RPMI7951 (cell line): ENCODE data around the gene GRAMD2B. TPM values are rescaled to one million over a fixed set of nuclear protein-coding genes. Genes with fewer than 3 reads are reported as not detected.
A peak's percentile ranks its signal among the peaks of the same experiment; 100 is the strongest.

Source experiments
- DNase-seq: peaks from one replicate; pipeline ENCODE4 v3.0.0-alpha.2; 2012; ENCODE audit warnings: low read depth
- total RNA-seq: library from RNA; depleted of rRNA; stranded (reverse); fragments of >200 nt; shearing (Covaris generic); gene quantifications from 2 replicates; pipeline ENCODE4 v1.2.3, GENCODE V29; 2014

The GRAMD2B gene
- total RNA-seq, 1 experiment from 2014 or later, result 26.0 TPM

DNA sequence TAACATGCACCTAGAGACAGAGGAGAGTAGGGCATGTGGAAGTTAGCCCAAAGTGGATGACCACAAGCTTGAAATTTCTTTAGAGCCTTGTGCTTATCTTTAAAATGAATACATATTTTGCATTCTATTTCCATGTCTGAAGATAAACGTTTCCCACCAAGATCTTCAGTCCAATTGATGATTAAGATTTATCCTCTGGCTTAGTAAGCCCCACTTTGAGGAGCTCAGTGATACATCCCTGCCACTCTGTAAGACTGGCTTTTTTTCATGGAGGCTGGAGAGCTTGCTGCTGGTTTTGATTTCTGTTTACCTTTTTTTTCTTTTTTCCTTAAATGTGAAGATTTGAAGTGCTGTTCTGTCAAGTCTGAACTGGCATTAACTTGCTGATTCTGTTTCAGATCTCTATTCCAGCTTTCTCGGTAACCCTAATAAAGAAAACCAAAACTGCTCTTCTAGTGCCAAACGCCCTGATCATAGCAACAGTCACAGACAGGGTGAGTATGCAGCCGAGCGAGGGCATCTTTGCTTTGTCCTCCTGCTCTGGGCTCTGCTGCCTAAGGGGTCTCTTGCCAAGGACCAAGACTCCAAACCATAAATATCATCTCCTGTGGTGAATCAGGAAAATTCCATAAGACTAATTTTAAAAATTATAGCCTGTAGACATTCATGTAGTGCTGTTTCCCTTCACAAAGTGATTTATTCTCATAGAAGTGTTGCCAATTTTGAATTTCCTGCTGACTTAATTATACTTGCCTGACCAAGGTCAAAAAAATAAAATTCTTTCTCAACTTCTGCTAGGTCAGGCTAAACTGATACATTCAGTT, 54.3 kb downstream of the GRAMD2B start:
- no peak for DNase-seq

DNA sequence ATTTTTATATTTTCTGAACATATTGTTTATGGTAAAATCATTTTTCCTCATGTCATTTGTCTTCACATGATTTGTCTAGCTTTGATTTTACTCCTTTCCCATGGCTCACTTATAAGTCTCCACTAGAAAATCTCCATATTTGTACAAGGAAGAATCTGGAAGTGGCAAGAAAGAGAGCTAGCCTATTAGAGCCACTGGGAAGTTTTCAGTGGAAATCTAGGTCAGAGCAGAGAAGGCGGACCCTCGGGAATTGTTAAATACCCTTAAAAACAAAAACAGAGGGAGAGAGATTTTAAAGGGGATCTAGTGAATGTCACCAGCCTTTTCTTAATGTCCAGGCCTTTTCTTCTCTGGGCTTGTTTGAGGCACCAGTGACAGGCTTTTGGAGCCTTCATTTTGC, 56.6 kb downstream of the GRAMD2B start:
- no peak for DNase-seq

DNA sequence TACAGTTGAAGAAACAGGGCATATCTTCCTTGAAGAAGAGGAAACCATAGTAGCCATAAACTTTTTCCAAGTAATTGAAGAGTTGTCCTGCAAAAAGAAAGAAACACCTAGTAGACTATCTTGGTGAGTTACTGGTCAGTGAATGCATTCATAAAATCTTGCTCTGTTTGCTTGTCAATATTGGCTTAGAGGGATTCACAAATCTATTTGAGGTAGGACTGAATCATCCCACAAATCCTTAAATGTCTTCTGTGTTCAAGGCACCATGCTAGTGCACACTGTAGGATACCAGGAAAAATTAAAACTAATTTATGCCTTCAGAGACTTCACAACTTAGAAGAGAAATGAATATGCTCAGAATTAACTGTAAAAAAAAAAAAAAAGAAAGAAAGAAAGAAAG, 57.6 kb downstream of the GRAMD2B start:
- DNase-seq, result no peak

DNA sequence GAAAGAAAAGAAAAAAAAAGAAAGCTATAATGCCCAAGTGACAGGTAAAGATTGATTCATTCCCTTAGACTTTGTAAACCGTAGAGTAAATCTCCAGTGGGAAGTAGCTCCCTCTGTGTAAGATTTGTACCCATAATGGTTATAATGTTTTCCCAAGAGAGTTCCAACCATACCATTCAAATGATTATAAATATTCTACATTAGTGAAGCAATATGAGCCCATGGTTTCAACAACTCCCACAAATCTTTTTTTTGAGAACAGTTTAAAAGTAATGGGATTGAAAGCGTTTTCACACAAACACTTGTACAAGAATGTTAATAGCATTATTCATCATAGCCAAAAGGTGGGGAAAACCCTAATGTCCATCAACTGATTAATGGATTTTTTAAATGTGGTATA, 58.0 kb downstream of the GRAMD2B start:
- DNase-seq, result no peak

DNA sequence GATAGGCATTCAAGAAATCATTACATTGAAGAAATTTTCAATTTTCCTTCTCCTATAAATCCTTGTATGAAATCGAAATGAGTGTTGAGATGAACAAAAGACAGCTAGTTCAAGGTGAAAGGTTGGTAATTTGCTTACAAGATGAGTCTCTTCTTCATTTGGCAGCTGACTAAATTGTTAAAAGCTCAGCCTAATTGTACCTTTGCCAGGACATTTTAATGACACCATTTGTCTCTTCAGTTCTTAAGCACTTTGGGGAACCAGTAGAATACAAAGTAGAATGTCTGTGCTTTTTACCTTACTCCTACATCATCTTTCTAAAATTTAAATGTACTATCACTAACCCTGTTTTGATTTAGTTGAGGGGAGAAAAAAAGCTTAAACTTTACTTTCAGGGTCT, 59.4 kb downstream of the GRAMD2B start:
- DNase-seq, result no peak

DNA sequence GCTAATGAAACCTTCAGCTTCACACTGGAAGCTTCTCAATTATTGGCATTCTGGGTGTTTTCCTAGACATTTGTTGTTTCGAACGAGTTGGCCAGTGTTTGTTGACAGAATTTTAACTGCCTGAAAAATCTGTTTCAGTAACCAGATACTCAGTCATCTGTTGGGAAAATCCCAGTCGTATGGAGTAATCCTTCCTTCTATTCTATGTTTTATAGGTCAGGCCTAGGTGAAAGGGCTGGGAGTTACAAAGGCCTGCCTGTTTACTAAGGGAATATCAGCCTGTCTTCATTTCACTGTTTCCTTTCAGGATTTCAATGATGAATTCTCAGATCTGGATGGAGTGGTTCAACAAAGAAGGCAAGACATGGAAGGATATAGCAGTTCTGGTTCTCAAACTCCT, 59.9 kb downstream of the GRAMD2B start:
- DNase-seq, result peak; percentile 19

DNA sequence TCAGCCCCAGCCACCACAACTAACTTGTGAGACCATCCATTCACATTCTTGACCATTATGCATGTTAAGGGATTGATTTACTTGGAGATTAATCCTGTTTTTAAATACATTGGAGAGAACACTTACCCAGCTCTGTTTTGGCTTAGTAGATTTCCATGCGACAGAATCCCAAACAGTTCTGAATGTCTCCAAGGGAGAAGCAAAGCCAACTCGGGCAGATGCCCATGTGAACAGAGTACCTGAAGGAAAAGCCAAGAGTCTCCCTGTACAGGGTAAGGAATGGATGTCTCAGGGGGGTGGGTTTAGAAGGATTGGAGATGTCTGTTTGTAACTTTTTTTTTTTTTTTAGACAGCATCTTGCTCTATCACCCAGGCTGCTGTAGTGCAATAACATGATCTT, 61.0 kb downstream of the GRAMD2B start:
- DNase-seq, result no peak

DNA sequence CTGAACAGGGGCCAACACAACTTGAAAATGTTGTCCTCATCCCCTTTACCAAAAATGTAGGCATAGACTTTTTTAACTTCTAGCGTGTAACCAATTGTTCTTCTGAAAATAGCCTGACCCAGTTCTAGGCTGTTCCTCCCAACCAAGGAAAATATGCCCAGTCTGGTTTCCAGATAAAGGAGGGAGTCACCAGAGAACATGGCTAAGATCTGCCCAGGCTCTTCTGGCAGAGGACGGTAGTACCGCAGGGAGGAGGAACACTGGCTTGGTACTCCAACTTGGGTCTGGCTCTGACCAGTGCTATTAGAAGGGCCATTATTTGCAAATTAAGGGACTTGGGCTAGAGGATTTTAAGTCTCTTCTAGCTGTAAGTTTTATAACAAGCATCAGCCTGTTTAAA, 63.1 kb downstream of the GRAMD2B start:
- DNase-seq, result no peak

DNA sequence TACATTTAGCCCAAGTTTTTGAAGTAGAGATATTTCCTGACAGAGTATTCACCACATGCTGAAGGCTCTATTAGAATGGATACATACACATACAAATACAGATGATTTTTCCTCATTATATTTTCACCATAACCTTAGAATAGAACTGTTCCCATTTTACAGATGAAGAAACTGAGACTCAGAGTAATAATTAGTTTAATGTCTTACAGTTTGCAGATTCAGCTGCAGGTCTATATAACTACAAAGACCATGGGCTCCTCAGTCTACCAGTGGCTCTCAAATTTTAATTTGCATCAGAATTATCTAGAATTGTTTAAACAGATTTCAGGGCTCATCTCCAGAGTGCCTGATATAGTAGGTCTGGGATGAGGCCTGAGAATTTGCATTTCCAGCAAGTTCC, 64.4 kb downstream of the GRAMD2B start:
- no peak for DNase-seq

DNA sequence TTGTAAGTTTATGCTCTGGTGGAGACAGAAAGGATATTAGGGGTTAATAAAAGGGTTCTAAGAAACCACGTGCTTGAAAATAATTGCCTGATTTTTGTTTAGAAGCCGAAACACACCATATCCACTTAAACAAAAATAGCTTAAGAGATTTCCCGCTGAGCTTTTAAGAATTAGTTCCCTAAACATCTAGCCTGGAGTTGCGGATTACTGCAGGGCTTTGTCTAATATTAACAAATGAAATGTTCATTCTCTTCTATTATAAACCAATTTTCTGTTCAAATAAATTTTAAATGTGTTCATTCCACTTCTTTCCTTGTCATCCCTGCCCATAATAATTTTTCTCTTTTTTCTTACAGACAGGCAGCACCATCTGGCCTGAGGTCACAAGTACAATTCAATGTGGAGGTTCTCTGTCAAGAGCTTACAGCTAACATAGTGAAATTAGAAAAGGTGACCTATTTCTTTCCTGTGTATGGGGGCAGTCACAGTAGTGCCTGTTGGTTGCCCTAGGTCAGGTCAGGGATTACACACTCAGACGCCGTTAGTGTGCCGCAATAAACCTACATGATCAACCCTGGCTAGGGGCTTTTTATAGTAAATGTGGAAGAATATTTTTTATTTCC, 65.3 kb downstream of the GRAMD2B start:
- no peak for DNase-seq

DNA sequence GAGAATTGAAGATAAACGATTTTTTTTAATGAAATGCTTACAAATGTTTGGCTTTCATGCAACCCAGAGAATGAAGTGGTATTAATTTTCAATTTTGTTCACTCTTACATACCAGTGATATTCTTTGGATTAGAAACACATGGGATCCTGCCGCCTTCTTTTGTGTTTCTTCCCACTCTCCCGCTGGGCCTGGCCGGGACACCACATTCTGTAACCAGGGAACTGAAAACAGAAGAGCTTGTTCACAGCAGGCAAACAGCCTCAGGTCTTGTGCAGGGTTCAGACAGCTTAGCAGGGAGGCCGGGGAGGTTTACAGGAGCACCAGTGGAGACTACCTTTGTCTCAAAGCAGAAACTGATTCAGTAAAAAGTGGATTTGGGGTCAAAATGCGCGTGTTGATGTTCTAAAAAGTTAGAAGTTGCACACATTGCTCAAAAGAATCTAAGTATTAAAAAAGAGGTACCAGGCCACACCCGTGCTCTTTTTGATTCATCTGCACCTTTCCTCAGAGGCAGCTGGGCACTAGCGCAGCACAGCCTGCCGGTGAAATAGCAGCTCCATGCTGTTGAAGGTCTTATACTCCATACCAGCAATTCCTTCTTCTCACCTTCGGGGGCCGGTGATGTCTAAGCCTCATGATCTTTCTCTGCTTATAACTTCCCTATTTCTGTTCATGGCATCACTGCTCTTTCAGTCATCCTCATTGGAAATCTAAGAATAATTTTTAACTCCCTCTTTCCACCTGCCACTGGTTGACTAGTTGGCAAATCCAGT, 67.1 kb downstream of the GRAMD2B start:
- no peak for DNase-seq

DNA sequence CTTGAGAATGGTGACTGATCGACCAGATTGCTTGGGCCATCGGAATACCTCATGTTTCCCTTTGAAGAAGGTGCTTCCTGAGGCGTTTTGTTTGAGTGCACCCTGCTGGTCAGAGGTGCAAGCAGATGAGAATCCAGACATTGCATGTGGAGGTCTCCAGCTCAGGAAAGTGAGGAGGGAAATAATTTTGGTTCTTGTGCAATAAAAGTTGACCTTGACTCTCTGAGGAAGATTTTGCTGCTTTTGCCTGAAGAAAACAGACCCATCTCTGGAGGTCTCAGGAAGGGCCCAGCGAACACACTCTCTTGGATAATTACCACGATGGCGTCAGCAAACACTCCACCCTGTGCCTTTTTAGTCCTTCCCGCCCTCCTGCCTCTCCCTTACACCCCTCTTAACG, 69.7 kb downstream of the GRAMD2B start:
- peak; percentile 31 for DNase-seq

DNA sequence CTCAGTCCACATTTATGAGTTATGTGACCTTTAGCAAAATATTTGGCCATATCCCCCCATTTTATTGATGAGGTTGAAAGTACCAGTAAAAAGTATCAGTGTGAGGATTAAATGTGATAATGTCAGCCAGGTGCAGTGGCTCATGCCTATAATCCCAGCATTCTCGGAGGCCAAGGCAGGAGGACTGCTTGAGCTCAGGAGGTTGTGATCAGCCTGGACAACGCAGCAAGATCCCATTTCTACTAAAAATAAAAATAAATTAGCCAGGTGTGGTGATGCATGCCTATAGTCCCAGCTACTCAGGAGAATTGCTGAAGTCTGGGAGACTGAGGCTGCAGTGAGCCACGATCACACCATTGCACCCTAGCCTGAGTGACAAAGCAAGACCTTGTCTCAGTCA, 71.2 kb downstream of the GRAMD2B start:
- DNase-seq, result no peak

DNA sequence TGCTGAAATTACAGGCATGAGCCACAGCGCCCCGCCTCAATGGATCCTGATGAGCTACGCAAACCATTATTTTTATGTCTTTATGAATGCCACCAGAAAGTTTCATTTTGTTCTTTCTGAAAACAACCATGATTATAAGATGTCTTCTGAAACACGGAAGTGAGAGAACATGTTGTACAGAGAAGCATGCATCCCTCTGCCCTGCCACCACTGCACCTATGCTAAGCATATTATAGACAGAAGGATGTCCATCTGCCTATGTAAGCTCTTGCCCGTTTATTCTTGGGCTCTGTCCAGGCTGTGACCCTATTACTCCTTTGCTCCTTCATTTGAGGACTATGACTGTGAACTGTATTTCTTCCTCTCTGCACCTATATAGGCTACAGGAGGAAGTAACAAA, 74.3 kb downstream of the GRAMD2B start:
- DNase-seq, result no peak

DNA sequence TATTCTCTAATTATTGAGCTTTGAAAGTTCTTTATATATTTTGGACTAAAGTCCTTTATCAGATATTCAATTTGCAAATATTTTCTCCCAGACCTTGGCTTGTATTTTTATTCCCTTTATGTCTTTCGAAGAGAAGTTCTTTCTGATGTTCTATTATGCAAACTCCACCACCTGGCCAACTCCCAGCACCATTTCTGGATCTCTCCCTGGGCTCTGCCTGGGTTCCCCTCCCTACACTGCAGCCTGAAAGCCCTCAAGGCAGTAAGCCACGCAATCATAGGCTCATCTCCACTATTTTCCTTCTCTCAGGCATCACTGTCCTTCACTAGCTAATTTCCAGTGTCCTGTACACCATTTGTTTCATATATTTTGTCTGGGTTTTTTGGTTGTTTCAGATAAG, 76.1 kb downstream of the GRAMD2B start:
- DNase-seq, result no peak

DNA sequence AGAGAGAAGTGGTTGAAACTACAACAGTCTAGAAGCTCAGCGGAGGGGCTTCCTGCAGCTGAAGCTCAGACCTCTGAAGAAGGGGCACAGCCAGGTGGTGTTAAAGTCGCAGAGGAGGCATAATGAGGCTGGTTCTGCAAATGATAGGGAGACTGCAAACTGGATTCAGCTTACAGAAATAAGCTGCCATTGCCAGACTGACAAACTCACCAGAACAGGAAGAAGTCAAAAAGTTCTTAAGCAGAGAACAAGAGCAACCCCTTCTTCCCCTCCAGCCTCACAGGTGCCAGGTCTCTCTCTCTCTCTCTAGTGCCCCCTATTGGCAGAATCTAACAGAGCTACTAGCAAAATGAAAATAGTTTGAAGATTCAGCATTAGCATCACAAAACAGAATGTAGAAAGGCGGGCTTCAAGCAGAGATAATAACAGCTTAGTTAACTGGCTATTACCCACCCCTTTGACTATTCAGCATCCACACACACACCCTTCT, 76.7 kb downstream of the GRAMD2B start:
- DNase-seq, result no peak

DNA sequence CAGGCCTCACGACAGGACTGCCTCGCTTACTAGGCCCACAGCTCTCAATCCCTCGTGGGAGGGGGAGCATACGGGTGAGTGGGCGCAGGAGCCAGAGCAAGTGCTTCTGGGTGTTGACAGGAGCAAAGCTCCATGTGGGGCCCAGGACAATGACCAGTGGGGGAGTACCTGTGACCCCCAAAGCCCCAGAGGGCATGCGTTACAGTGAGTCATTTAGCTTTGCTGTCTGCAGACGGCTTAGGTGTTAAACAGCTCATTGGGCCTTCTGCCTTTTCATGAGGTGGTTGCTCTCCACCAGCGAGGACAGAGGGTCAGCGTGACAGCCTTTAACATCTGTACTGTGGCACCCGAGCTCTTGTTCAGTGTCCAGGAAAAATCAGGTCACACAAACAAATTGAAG, 78.2 kb downstream of the GRAMD2B start:
- DNase-seq, result no peak

DNA sequence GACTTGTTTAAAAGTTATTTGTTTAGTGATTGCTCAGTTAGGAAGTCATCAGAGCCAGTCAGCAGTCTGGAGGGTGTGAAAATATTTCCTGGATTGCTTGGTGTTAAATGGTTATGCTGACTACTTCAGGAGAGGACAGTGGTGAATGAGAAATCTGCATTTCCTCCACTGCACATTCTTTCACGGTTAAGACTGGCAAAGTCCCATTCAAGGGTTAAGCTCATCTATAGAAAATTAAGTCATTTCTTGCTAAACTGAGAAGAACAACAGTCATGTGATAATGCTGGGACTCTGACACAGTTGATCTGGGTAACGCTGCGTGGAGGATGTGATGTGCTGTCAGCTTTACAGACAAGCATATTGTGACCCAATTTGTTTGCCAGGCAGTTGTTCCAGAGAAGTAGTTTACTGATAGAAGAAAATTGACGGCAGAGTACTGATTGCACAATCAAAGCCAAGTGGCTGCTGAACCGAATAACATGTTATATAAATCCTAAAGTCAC, 80.4 kb downstream of the GRAMD2B start:
- no peak for DNase-seq

DNA sequence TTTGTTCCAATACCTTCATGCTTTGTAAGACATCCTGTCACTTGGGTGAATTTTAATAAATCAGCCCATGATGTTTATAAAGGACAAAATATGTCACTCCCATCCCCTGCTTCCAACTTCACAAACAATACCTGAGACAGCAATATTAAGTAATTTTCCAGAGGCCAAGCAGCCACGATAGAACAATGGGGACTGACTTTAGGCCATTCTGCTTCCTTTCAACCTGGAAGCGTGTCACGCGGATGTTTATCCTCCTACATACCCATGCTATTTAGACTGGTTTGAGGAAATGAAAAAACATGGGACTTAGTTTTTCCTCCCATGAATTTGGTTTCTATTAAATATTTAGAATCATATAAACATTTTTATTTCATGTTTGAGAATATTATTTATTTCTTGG, 82.9 kb downstream of the GRAMD2B start:
- DNase-seq, result no peak

DNA sequence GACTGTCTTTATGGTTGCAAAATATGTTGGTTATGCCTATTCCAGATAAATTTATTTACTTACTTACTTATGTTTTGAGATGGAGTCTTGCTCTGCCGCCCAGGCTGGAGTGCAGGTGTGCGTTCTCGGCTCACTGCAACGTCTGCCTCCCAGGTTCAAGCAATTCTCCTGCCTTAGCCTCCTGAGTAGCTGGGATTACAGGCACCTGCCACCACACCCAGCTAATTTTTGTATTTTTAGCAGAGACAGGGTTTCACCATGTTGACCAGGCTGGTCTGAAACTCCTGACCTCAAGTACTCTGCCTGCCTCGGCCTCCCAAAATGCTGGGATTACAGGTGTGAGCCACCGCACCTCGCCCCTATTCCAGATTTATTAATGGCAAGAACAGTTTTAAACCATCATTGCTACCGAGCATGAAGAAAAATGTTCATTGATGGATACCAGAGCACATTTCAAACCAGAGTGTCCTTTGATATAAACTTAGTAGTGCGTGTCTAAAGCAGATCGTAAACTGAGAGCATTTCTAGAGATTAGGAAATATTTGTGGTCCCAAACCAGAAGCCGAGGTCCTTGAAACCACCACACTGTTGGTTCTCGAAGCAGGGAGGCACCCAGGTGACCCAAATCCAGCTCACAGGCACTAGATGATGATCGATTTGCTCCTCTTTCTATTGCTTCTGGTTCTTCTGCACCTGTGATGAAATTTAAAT, 85.2 kb downstream of the GRAMD2B start:
- DNase-seq, result no peak

DNA sequence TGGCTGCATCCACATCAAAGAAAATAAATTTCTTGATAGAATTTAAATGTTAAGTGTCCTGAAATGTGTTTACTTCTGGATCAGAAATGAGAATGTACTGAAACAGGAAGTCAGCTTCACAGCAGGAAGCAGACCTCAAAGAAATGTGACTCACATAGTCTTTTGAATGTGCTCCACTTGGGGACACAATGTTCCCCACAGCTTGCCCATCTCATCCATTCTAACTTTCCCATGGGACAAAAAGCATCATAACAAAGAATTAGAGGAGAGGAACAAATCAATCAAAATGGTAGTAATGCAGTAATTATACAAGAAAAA, 85.7 kb downstream of the GRAMD2B start:
- no peak for DNase-seq

DNA sequence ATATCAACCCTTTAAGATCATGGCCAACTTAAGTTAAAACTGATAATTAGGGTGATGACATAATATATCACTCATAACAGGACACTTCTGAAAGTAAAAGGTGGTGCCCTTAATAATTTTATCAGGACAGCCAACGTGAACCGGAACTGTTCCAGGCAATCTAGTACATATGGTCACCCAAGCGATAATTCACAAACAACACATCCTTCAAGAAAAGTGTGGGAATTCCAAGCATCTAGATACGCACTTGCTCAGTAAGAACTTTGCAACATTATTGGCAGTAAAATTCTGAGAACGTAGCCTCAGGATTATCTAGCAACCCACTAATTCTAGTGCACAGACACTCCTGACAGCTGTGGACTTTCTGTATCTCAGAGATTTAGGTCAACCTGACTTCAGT, 86.1 kb downstream of the GRAMD2B start:
- no peak for DNase-seq
